Mucosa of rectum (tissue), 2 donors: ENCODE results near the gene ITPR1.

Experiments
- H3K27ac ChIP-seq, 2 donors: one replicate each; pipeline ENCODE4 v1.7.0; 2013; ENCODE audit warnings: inconsistent platforms in 2 of 2, low read depth in 2 of 2, low read length in 2 of 2
- H3K27me3 ChIP-seq, 2 donors: one replicate each; pipeline ENCODE4 v1.7.0; 2013; ENCODE audit warnings: low read length in 2 of 2; ENCODE audit not compliant: control insufficient read depth in 2 of 2, insufficient read depth in 2 of 2
- H3K36me3 ChIP-seq, 2 donors: one replicate each; pipeline ENCODE4 v1.7.0; 2013; ENCODE audit warnings: low read length in 2 of 2; ENCODE audit not compliant: control insufficient read depth in 2 of 2, insufficient read depth in 2 of 2
- H3K4me1 ChIP-seq, 2 donors: one replicate each; pipeline ENCODE4 v1.7.0; 2013; ENCODE audit warnings: low read length in 2 of 2, mild to moderate bottlenecking in 1 of 2; ENCODE audit not compliant: control insufficient read depth in 2 of 2, insufficient read depth in 2 of 2
- H3K4me3 ChIP-seq, 2 donors: one replicate each; pipeline ENCODE4 v1.7.0; 2013; ENCODE audit warnings: low read length in 2 of 2
- H3K9ac ChIP-seq, 2 donors: one replicate each; pipeline ENCODE4 v1.7.0; 2013; ENCODE audit warnings: low read length in 2 of 2, low read depth in 1 of 2, mild to moderate bottlenecking in 1 of 2
- H3K9me3 ChIP-seq, 2 donors: one replicate each; pipeline ENCODE4 v1.7.0; 2013; ENCODE audit warnings: low read length in 2 of 2; ENCODE audit not compliant: control insufficient read depth in 2 of 2
- donor health status: healthy.
- donor health status: Normal muscosa, but diverticular disease.

Gene ITPR1

DNA sequence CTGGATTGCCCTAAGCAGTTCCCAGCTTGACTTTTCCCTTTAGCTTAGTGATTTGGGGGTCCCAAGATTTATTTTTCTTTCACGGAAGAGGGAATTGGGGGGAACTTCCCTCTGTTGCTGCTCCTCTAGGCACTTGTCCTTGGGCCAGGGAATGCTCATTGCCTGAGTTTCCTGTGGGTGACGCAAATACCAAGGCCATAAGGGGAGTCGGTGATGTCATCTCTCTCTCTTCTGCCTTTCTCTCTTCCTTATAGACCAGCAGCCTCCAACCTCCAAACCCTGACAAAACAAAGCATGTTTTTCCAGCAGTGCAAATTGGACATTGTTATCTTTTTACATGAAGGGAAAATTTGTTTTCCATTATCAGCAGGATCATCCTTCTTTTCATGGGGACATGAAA is 120.2 kb downstream of the ITPR1 start:
- no peak overlapping the region for H3K4me3 ChIP-seq
- H3K27me3 ChIP-seq: no peaks in the 10 kb centered on the region
- H3K4me1 ChIP-seq: no peaks in the 10 kb centered on the region
- no peaks in the 10 kb centered on the region for H3K36me3 ChIP-seq
- H3K9ac ChIP-seq: no peak overlapping the region
- H3K27ac ChIP-seq: no peak overlapping the region
- H3K9me3 ChIP-seq: no peaks in the 10 kb centered on the region

DNA sequence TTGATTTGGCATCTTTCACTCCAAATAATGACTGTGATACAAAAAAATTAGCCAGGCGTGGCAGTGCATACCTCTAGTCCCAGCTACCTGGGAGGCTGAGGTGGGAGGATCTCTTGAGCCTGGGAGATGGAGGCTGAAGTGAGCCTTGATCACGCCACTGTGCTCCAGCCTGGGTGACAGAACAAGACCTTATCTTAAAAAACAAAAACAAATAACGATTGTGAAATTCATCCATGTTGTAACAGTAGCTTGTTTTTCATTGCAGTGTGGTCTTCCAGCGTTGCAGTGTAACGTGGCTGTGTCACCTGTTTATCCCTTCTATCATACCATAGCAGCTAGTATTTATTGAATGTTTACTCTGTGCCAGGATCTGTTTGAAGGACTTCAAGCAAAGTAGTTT is 120.9 kb downstream of the ITPR1 start:
- H3K36me3 ChIP-seq: no peaks in the 10 kb centered on the region
- H3K4me3 ChIP-seq: no peak overlapping the region
- no peaks in the 10 kb centered on the region for H3K27me3 ChIP-seq
- H3K27ac ChIP-seq: no peak overlapping the region
- H3K9ac ChIP-seq: no peak overlapping the region
- no peaks in the 10 kb centered on the region for H3K4me1 ChIP-seq
- H3K9me3 ChIP-seq: no peaks in the 10 kb centered on the region

DNA sequence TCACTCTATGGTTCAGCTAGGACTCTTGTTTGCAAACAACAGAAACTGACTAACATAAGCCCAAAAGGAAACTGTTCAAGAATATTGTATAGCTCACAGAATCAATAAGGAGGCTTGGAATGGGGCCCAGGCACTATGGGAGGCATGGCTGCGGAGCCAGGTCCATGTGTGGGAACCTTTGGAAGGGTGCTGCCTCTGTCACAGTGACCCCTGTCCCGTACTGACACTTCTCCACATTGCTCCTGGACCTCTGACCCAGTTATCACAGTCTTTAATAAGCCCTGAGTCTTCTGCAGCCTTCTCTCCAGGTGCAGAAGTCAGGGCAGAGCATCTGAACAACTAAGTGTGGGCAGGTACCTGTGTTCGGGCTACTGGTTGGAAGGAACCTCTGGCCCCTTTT is 121.8 kb downstream of the ITPR1 start:
- no peak overlapping the region for H3K4me3 ChIP-seq
- no peak overlapping the region for H3K27ac ChIP-seq
- H3K9ac ChIP-seq: no peak overlapping the region
- H3K36me3 ChIP-seq: no peaks in the 10 kb centered on the region
- H3K27me3 ChIP-seq: no peaks in the 10 kb centered on the region
- no peaks in the 10 kb centered on the region for H3K9me3 ChIP-seq
- no peaks in the 10 kb centered on the region for H3K4me1 ChIP-seq

DNA sequence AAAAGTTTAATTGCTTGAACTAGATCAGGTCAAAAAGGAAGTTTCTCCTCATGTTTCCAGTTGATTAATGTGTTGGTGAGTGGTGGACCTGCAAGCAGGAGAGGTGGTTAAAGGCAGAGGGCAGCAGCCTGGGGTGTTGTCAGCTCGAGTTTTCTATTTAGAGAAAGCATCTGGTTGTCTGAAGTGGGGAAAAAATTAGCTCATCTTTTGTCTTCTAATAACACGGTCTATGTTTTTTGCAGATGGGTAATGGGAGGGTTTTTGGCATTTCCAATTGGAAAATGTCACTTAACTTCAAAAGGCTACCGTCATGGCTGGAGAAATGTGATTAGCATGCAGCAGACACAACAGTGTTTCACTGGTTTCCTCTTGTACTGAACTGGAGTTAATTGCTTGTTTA is 122.6 kb downstream of the ITPR1 start:
- no peaks in the 10 kb centered on the region for H3K9me3 ChIP-seq
- no peak overlapping the region for H3K4me3 ChIP-seq
- H3K27me3 ChIP-seq: no peaks in the 10 kb centered on the region
- H3K27ac ChIP-seq: no peak overlapping the region
- no peak overlapping the region for H3K9ac ChIP-seq
- no peaks in the 10 kb centered on the region for H3K4me1 ChIP-seq
- H3K36me3 ChIP-seq: no peaks in the 10 kb centered on the region

DNA sequence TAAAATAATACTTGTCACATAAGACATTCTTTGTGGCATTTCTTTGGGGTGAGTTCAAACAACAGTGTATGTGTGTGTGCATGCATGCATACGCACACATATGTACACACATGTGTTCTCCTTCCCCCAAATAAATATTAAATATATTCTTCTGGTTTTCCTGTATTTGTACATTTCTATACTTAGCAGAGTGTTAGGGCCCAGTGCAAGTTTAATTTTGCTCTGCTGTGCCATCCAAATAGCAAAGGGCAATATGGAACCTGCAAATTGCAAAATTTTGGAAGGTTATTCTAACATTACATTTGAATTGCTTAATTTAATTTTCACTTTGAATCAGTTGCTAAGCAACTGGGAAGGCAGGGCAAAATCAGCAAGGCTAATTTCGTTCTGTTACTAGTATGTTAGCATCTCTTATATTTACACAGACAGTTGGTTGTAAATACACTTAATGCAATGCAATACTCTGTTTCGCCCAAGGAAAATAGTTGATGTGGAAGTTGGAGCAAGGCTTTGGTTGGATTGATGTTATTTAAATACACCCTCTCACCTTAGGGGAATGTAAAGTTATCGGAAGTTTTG is 130.4 kb downstream of the ITPR1 start:
- no peak overlapping the region for H3K4me3 ChIP-seq
- no peak overlapping the region for H3K27ac ChIP-seq
- peaks cover 0 to 2% of the 10 kb centered on the region in 2 donors for H3K9me3 ChIP-seq
- H3K9ac ChIP-seq: no peak overlapping the region
- H3K27me3 ChIP-seq: no peaks in the 10 kb centered on the region
- no peaks in the 10 kb centered on the region for H3K4me1 ChIP-seq
- no peaks in the 10 kb centered on the region for H3K36me3 ChIP-seq

DNA sequence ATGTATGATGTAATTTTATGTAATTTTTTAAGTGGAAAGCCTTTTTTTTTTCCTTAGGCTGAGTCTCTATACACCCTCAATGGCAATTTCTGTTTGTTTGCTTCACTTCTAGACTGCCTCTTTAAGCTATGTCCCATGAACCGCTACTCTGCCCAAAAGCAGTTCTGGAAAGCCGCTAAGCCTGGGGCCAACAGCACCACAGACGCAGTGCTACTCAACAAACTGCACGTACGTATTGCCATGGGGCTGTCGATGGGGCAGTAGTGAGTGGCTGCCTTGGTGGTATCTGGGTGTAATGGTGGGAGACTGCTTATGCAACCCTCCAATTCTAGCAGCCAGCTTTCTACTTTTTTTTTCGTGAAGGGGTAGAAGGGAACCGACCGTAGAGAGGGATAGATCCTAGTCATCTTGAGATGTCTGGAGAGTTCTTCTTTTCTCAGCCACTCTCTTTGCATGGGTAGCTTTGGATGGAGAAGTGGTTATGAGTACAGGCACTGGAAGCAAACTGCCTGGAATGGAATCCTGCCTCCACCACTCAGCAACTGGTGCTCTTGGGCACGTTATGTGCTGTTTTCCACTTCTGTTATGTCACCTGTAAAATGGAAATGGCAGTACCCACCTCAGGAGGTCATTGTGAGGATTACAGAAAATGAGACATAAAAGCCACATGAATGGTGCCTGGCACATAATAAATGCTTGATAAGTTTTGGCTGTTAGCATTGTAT is 134.7 kb downstream of the ITPR1 start:
- Histone ChIP-seq H3K36me3 (no peaks in the 10 kb centered on the region), H3K27ac (no peak overlapping the region), H3K4me1 (no peaks in the 10 kb centered on the region)

DNA sequence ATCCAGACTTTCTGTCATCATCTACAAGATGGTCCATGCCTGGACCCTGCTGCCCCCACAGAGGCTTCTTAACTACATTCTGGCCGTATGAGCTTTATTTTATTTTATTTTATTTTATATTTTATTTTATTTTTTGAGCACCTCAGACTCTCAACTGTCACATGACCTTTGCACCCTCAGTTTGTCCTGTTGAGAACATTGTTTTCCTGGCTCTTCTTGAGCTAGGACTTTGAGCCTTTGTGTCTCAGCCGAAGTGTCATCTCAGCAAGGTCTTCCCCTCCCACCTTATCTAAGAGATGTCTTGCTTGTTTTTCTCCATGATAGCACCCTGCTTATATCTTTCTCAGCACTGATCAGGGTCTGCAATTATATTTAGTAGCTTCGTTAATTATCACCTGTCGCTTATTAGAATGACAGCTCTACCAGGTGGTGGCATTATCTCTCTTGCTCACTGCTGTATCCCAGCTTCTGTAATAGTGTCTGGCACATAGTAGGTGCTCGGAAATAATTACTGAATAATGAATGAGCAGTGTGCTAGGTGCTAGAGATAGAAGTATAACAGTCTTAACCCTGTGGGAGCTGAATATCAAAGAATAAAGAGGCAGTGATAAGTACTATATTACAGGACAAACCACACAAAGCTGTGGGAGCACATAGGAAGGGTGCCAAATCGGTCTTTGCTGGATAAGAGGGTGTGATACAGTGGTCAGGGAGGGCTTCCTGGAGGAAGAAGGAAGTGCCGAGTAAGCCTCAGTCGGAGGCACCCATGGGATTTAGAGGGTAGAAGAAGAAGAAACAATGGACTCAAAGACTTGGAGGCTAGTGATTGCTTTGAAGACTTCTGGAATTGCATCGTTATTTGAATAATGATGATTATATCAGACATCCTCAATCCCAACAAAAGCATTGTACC is 136.2 kb downstream of the ITPR1 start:
- Histone ChIP-seq H3K27me3 (no peaks in the 10 kb centered on the region), H3K9ac (no peak overlapping the region), H3K4me3 (no peak overlapping the region), H3K9me3 (no peaks in the 10 kb centered on the region), H3K27ac (no peak overlapping the region), H3K4me1 (no peaks in the 10 kb centered on the region), H3K36me3 (no peaks in the 10 kb centered on the region)

More for the DNA sequence above, 134.7 kb downstream of the ITPR1 start:
- no peak overlapping the region for H3K4me3 ChIP-seq
- H3K27me3 ChIP-seq: no peaks in the 10 kb centered on the region
- H3K9ac ChIP-seq: no peak overlapping the region
- no peaks in the 10 kb centered on the region for H3K9me3 ChIP-seq

DNA sequence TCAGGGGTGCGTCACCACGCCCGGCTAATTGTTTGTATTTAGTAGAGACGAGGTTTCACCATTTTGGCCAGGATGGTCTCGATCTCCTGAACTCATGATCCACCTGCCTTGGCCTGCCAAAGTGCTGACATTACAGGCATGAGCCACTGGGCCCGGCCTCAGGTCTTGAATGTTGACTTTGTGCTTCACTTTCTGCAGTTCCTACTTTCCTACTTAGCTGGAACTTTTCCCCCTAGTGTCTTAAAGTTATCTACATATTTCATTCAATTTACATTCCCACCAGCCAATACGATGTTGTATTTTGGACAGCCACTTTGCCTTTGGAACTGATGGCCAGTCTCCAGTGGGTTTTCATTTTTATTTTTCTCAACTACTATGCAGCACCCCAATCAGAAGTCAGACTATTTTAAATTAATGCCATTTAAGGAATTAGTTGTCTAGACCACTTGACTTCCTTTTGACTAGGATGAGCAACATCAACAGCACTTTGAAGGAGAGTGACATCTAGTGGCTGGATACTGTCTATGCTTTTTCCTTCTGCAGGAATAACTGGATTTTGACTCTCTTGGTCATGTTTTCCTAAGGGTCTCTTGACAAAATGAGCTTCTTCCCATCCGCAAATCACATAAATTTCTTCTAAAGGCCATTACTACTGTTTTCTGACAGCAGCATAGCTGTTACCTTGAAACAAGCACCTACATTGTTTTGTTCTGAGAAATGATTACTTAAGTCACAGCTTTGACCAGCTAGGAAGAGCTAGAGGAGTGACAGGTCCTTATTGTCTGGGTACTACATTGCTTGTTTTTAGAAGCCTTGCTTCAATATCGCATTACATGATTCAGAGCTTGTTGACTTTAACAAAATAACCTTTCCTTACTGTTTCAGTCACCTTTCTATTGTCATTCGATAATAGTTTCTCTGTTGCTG is 140.2 kb downstream of the ITPR1 start:
- Histone ChIP-seq H3K27ac (no peak overlapping the region), H3K4me3 (no peak overlapping the region), H3K9me3 (no peaks in the 10 kb centered on the region), H3K9ac (no peak overlapping the region), H3K4me1 (no peaks in the 10 kb centered on the region), H3K36me3 (no peaks in the 10 kb centered on the region), H3K27me3 (no peaks in the 10 kb centered on the region)

DNA sequence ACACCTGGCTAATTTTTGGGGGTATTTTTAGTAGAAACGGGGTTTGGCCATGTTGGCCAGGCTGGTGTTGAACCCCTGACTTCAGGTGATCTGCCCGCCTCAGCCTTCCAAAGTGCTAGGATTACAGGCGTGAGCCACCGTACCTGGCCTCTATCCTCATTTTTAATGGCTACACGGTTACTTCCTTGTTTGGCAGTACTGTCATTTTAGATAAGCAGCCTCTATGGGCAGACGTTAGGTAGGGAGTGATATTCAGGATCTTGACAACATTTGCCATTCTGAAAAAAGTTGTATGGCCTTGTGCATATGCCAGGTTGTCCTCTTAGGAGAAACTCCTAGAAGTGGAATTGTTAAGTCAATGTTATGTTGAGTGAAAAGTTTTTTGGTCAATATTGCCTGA is 141.7 kb downstream of the ITPR1 start:
- H3K9ac ChIP-seq: no peak overlapping the region
- no peaks in the 10 kb centered on the region for H3K9me3 ChIP-seq
- no peaks in the 10 kb centered on the region for H3K36me3 ChIP-seq
- H3K4me1 ChIP-seq: no peaks in the 10 kb centered on the region
- no peaks in the 10 kb centered on the region for H3K27me3 ChIP-seq
- no peak overlapping the region for H3K4me3 ChIP-seq
- H3K27ac ChIP-seq: no peak overlapping the region
